PFSK-1 (cell line): ENCODE results near the gene LGALS1.

Source experiments
- POLR2AphosphoS5 ChIP-seq: IDR thresholded peaks from 2 replicates; pipeline ENCODE4 v1.6.1; 2012; ENCODE audit warnings: low read depth, mild to moderate bottlenecking, control low read depth, low read length, moderate library complexity
- TAF1 ChIP-seq: IDR thresholded peaks from 2 replicates; pipeline ENCODE4 v1.6.1; 2012; ENCODE audit warnings: low read length, control low read depth, borderline replicate concordance; ENCODE audit not compliant: insufficient read depth

DNA sequence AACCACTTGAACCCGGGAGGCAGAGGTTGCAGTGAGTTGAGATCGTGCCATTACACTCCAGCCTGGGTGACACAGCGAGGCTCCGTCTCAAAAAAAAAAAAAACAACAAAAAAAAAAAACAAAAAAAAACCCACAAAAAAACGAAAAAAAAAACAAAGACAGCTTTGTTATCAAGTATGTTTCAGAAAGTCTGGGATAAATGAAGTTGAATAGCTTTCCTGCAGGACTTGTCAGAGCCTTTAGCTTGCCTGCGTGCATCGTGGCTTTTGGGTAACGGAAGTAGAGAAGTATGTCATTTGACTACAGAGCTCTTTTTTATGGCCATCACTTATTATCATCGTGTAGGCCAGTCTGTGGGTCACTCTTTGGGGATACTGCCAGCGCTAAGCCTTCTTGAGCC, 36.1 kb downstream of the LGALS1 start:
- TF ChIP-seq POLR2AphosphoS5 = no peak
- no peak for TF ChIP-seq TAF1
